Adrenal gland (tissue), 5 donors: ENCODE data around the gene CASKIN2.

ENCODE experiments used
- POLR2A ChIP-seq, 2 donors: fragments of 450-650 bp; IDR thresholded peaks; one replicate each; pipeline ENCODE4 v1.6.1; 2017; ENCODE audit warnings: antibody characterized with exemption in 2 of 2, mild to moderate bottlenecking in 2 of 2, moderate library complexity in 1 of 2
- TF ChIP-seq, protein P1 (sequence below), 6 experiments: fragments of 450-650 bp in 4 of 6; fragments of 200-600 bp in 2 of 6; sonication (generic) in 1 of 6; IDR thresholded peaks; 1 replicate in 5 of 6; 2 replicates in 1 of 6; pipeline versions ENCODE4 v1.5.1 to v1.8.0; 2016 to 2021; ENCODE audit warnings: antibody characterized with exemption in 6 of 6, mild to moderate bottlenecking in 2 of 6, moderate library complexity in 1 of 6
- donor health status: DM: no; HTN: no; CAD: no.

DNA sequence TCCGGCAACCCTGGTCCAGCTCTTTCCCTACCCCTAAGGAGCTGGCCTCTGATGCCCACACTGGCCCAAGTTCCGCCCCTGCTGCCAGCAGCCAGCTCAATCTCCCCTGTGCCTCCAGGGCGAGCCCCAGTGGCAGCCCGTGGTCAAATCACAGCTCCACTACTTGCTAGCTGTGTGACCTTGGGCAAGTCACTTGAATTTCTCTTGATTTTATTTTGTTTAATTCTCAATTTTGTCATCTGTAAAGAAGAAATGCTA, 10.3 kb downstream of the CASKIN2 start:
- TF ChIP-seq, protein P1, sequence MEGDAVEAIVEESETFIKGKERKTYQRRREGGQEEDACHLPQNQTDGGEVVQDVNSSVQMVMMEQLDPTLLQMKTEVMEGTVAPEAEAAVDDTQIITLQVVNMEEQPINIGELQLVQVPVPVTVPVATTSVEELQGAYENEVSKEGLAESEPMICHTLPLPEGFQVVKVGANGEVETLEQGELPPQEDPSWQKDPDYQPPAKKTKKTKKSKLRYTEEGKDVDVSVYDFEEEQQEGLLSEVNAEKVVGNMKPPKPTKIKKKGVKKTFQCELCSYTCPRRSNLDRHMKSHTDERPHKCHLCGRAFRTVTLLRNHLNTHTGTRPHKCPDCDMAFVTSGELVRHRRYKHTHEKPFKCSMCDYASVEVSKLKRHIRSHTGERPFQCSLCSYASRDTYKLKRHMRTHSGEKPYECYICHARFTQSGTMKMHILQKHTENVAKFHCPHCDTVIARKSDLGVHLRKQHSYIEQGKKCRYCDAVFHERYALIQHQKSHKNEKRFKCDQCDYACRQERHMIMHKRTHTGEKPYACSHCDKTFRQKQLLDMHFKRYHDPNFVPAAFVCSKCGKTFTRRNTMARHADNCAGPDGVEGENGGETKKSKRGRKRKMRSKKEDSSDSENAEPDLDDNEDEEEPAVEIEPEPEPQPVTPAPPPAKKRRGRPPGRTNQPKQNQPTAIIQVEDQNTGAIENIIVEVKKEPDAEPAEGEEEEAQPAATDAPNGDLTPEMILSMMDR (IDR thresholded peaks at IDR 0.05), result no peak
- TF ChIP-seq POLR2A (IDR thresholded peaks at IDR 0.05), result no peak
